Neural progenitor cell (in vitro differentiated cells): ENCODE measurements around the gene IFIT5.

Experiments used
- CTCF ChIP-seq: fragments of 200-600 bp; sonication (generic); IDR thresholded peaks from 2 replicates; pipeline ENCODE4 v1.5.1; 2017; ENCODE audit warnings: antibody characterized with exemption, mild to moderate bottlenecking
- EZH2 ChIP-seq: fragments of 200-600 bp; sonication (generic); IDR thresholded peaks from 2 replicates; pipeline ENCODE4 v1.6.1; 2017; ENCODE audit warnings: antibody characterized with exemption, mild to moderate bottlenecking, moderate library complexity
- EZH2phosphoT487 ChIP-seq: fragments of 200-600 bp; sonication (generic); IDR thresholded peaks from 2 replicates; pipeline ENCODE4 v1.6.1; 2017; ENCODE audit warnings: antibody characterized with exemption

- no peak for TF ChIP-seq CTCF
- no peak for TF ChIP-seq EZH2
- TF ChIP-seq EZH2phosphoT487: no peak
These were observed 20.5 kb upstream of the IFIT5 start for GRCh38 chr10:89393898-89394297.
